Thoracic aorta (tissue), 2 donors: ENCODE results near the gene XKRX. TPM values are rescaled to one million over a fixed set of nuclear protein-coding genes. Genes with fewer than 3 reads are reported as not detected.

Experiments
- ATAC-seq: fragments of 150-250 bp; one replicate; pipeline ENCODE4 v1.8.0; 2017; ENCODE audit warnings: low read depth; ENCODE audit not compliant: insufficient number of reproducible peaks, low FRiP score
- DNase-seq: peaks from one replicate; pipeline ENCODE4 v3.0.0-alpha.2; 2020; ENCODE audit warnings: low spot score
- H3K27ac ChIP-seq, 2 donors: fragments of 200-600 bp; sonication (generic); 1 replicate in 1 of 2; 2 replicates in 1 of 2; pipeline ENCODE4 v1.5.1; 2016; ENCODE audit warnings: mild to moderate bottlenecking in 2 of 2, moderate library complexity in 2 of 2
- H3K27me3 ChIP-seq: fragments of 200-600 bp; sonication (generic); replicated peaks from 2 replicates; pipeline ENCODE4 v1.6.0; 2016; ENCODE audit warnings: mild to moderate bottlenecking; ENCODE audit not compliant: insufficient read depth
- H3K36me3 ChIP-seq: fragments of 200-600 bp; sonication (generic); one replicate; pipeline ENCODE4 v1.5.1; 2016
- H3K4me1 ChIP-seq, 2 donors: fragments of 200-600 bp; sonication (generic); 1 replicate in 1 of 2; 2 replicates in 1 of 2; pipeline versions ENCODE4 v1.5.1 to v1.6.0; 2016; ENCODE audit warnings: low read depth in 2 of 2, mild to moderate bottlenecking in 1 of 2; ENCODE audit not compliant: control insufficient read depth in 1 of 2
- H3K4me3 ChIP-seq: fragments of 200-600 bp; sonication (generic); 2 replicates; pipeline ENCODE4 v1.5.1; 2016; ENCODE audit warnings: mild to moderate bottlenecking
- H3K9me3 ChIP-seq: fragments of 200-600 bp; sonication (generic); 2 replicates; pipeline ENCODE4 v1.5.1; 2016
- CTCF ChIP-seq: fragments of 200-600 bp; sonication (generic); IDR thresholded peaks from one replicate; pipeline ENCODE4 v1.5.1; 2019; ENCODE audit warnings: antibody characterized with exemption
- total RNA-seq, 2 donors: library from RNA; depleted of rRNA; stranded (reverse); fragments of >200 nt; gene quantifications; one replicate each; pipeline versions ENCODE4 v1.1.0 to v1.2.3, GENCODE V29; 2016

XKRX gene
- total RNA-seq, 2 donors from 2014 or later = 0.14 to 1.6 TPM

- Histone ChIP-seq H3K4me3 (no peak overlapping the region), H3K27me3 (no peaks in the 10 kb centered on the region), H3K36me3 (no peaks in the 10 kb centered on the region), H3K27ac (no peak overlapping the region), H3K4me1 (no peaks in the 10 kb centered on the region), H3K9me3 (no peaks in the 10 kb centered on the region)
- no peak for ATAC-seq
- DNase-seq = no peak
- TF ChIP-seq CTCF = no peak
Measured at GRCh38 chrX:100926453-100926852, 2.3 kb downstream of the XKRX start.

GRCh38 chrX:100924375-100924774, 4.3 kb downstream of the XKRX start:
- Histone ChIP-seq H3K27ac (no peak overlapping the region), H3K27me3 (no peaks in the 10 kb centered on the region), H3K36me3 (no peaks in the 10 kb centered on the region), H3K4me1 (no peaks in the 10 kb centered on the region), H3K9me3 (no peaks in the 10 kb centered on the region), H3K4me3 (no peak overlapping the region)
- TF ChIP-seq CTCF = no peak
- no peak for ATAC-seq
- DNase-seq = no peak

- Histone ChIP-seq H3K4me1 (no peaks in the 10 kb centered on the region), H3K9me3 (no peaks in the 10 kb centered on the region), H3K36me3 (no peaks in the 10 kb centered on the region), H3K27ac (no peak overlapping the region), H3K27me3 (no peaks in the 10 kb centered on the region), H3K4me3 (no peak overlapping the region)
- ATAC-seq (no peak), DNase-seq (no peak)
- no peak for TF ChIP-seq CTCF
Measured at GRCh38 chrX:100915562-100915961, 13.2 kb downstream of the XKRX start.

- ATAC-seq (no peak), DNase-seq (no peak)
- no peaks in the 10 kb centered on the region for H3K9me3 ChIP-seq
- no peaks in the 10 kb centered on the region for H3K36me3 ChIP-seq
- TF ChIP-seq CTCF = no peak
- no peak overlapping the region for H3K27ac ChIP-seq
- no peaks in the 10 kb centered on the region for H3K27me3 ChIP-seq
- no peak overlapping the region for H3K4me3 ChIP-seq
- no peaks in the 10 kb centered on the region for H3K4me1 ChIP-seq
Measured at GRCh38 chrX:100913111-100913510, 15.6 kb downstream of the XKRX start.

GRCh38 chrX:100911731-100912130, 17.0 kb downstream of the XKRX start:
- no peaks in the 10 kb centered on the region for H3K36me3 ChIP-seq
- no peaks in the 10 kb centered on the region for H3K4me1 ChIP-seq
- H3K27ac ChIP-seq = no peak overlapping the region
- H3K4me3 ChIP-seq = no peak overlapping the region
- no peak for ATAC-seq
- no peaks in the 10 kb centered on the region for H3K9me3 ChIP-seq
- no peak for TF ChIP-seq CTCF
- no peak for DNase-seq
- H3K27me3 ChIP-seq = no peaks in the 10 kb centered on the region
